ENCODE measurements around the gene SORBS1.

SORBS1 gene

DNA sequence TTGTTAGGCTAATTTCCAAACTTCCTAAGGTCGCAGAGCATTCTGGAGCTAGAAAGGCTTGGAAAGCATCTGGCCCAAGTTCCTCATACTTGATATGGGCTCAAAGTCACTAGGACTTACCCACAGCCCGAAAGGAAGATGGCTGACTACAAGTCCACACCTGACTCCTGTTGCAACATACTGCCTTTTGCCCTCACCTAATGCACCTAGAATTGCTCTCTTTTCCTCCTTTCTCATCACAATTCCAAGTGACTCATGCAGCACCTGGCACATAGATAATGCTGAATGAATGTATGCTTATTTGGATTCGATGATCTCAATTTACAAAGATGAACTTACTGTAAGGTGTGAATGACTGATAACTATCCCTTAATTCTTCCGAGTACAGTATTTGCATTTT, 131.5 kb downstream of the SORBS1 start:
- H3K4me1 ChIP-seq (ENCODE audit: low read length), result 0 out of 2 replicates have a peak, but pooled peaks cover 4% of the 10 kb centered on the region
- TF ChIP-seq EZH2 (optimal IDR thresholded peaks at IDR 0.05; ENCODE audit: low read depth, low read length) (no peak), EZH2phosphoT487 (IDR thresholded peaks at IDR 0.05; ENCODE audit: low read length) (no peak), CTCF (IDR thresholded peaks at IDR 0.05; ENCODE audit: low read length) (no peak)
- H3K36me3 ChIP-seq (replicated peaks; ENCODE audit: insufficient read depth, low read length), result no peaks in the 10 kb centered on the region

GRCh38 chr10:95428701-95429100, 132.5 kb downstream of the SORBS1 start:
- Histone ChIP-seq H3K4me1 (ENCODE audit: low read length) (0 out of 2 replicates have a peak, but pooled peaks cover 4% of the 10 kb centered on the region), H3K79me2 (ENCODE audit: low read length) (no peaks in the 10 kb centered on the region), H3K9ac (ENCODE audit: low read length) (no peak overlapping the region), H2AFZ (ENCODE audit: low read length) (no peak overlapping the region), H3F3A (ENCODE audit: insufficient read depth, low read length) (no peaks in the 10 kb centered on the region), H3K4me2 (ENCODE audit: low read depth, low read length) (no peak overlapping the region), H3K36me3 (replicated peaks; ENCODE audit: insufficient read depth, low read length) (no peaks in the 10 kb centered on the region), H4K20me1 (ENCODE audit: insufficient read depth, low read length) (no peaks in the 10 kb centered on the region), H3K4me3 (ENCODE audit: low read length) (no peak overlapping the region), H3K9me3 (replicated peaks; ENCODE audit: insufficient read depth, low read length) (no peaks in the 10 kb centered on the region), H3K9me2 (replicated peaks; ENCODE audit: insufficient read depth, low read length) (no peaks in the 10 kb centered on the region), H3K27ac (ENCODE audit: low read length) (no peak overlapping the region), H3K27me3 (replicated peaks; ENCODE audit: insufficient read depth, low read length) (no peaks in the 10 kb centered on the region)
- TF ChIP-seq CTCF (IDR thresholded peaks at IDR 0.05; ENCODE audit: low read length), result no peak
- TF ChIP-seq EZH2 (optimal IDR thresholded peaks at IDR 0.05; ENCODE audit: low read depth, low read length), result no peak
- TF ChIP-seq EZH2phosphoT487 (IDR thresholded peaks at IDR 0.05; ENCODE audit: low read length), result no peak
- no peak for DNase-seq

More for the DNA sequence above, 131.5 kb downstream of the SORBS1 start:
- no peaks in the 10 kb centered on the region for H3K9me3 ChIP-seq (replicated peaks; ENCODE audit: insufficient read depth, low read length)
- no peaks in the 10 kb centered on the region for H3F3A ChIP-seq (ENCODE audit: insufficient read depth, low read length)
- no peaks in the 10 kb centered on the region for H3K27me3 ChIP-seq (replicated peaks; ENCODE audit: insufficient read depth, low read length)
- H4K20me1 ChIP-seq (ENCODE audit: insufficient read depth, low read length), result no peaks in the 10 kb centered on the region
- H3K4me2 ChIP-seq (ENCODE audit: low read depth, low read length), result no peak overlapping the region
- H3K4me3 ChIP-seq (ENCODE audit: low read length), result no peak overlapping the region
- no peak overlapping the region for H2AFZ ChIP-seq (ENCODE audit: low read length)
- H3K9ac ChIP-seq (ENCODE audit: low read length), result no peak overlapping the region
- H3K9me2 ChIP-seq (replicated peaks; ENCODE audit: insufficient read depth, low read length), result no peaks in the 10 kb centered on the region
- DNase-seq, result no peak
- H3K27ac ChIP-seq (ENCODE audit: low read length), result no peak overlapping the region
- H3K79me2 ChIP-seq (ENCODE audit: low read length), result no peaks in the 10 kb centered on the region

GRCh38 chr10:95426482-95426881, 134.7 kb downstream of the SORBS1 start:
- TF ChIP-seq EZH2 (optimal IDR thresholded peaks at IDR 0.05; ENCODE audit: low read depth, low read length) (no peak), EZH2phosphoT487 (IDR thresholded peaks at IDR 0.05; ENCODE audit: low read length) (no peak), CTCF (IDR thresholded peaks at IDR 0.05; ENCODE audit: low read length) (no peak)
- Histone ChIP-seq H3K4me2 (ENCODE audit: low read depth, low read length) (no peak overlapping the region), H3K27me3 (replicated peaks; ENCODE audit: insufficient read depth, low read length) (no peaks in the 10 kb centered on the region), H3F3A (ENCODE audit: insufficient read depth, low read length) (no peaks in the 10 kb centered on the region), H3K4me3 (ENCODE audit: low read length) (no peak overlapping the region), H3K9ac (ENCODE audit: low read length) (no peak overlapping the region), H4K20me1 (ENCODE audit: insufficient read depth, low read length) (no peaks in the 10 kb centered on the region), H3K9me2 (replicated peaks; ENCODE audit: insufficient read depth, low read length) (no peaks in the 10 kb centered on the region), H2AFZ (ENCODE audit: low read length) (no peak overlapping the region), H3K36me3 (replicated peaks; ENCODE audit: insufficient read depth, low read length) (no peaks in the 10 kb centered on the region), H3K9me3 (replicated peaks; ENCODE audit: insufficient read depth, low read length) (no peaks in the 10 kb centered on the region), H3K4me1 (ENCODE audit: low read length) (0 out of 2 replicates have a peak, but pooled peaks cover 4% of the 10 kb centered on the region), H3K79me2 (ENCODE audit: low read length) (no peaks in the 10 kb centered on the region), H3K27ac (ENCODE audit: low read length) (no peak overlapping the region)
- no peak for DNase-seq
